Measurements from ENCODE around the gene RABGAP1.

DNA sequence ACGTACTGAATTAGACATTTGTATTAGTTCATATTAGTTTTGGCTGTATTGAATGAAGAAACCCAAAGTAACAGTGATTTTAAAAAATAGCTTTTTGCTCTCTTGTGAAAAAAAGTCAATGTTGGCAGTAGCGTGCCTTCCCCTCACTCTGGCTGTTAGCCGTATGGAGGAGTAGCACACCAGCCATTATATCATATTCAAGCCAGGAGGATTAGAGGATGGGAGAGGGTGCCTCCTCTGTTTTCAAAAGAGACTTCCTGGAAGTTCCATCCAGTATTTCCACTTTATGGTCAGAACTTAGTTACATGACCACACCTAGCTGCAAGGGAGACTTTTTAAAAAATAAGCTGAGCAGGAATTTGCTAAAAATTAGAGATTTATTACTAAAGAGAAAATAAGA, 133.8 kb downstream of the RABGAP1 start:
- no peak for TF ChIP-seq CTCF (IDR thresholded peaks at IDR 0.05; ENCODE audit: poor library complexity, severe bottlenecking)
- TF ChIP-seq EP300 (conservative IDR thresholded peaks at IDR 0.05; ENCODE audit: poor library complexity, severe bottlenecking): no peak
- TF ChIP-seq EZH2 (IDR thresholded peaks at IDR 0.05; ENCODE audit: borderline replicate concordance, insufficient read depth, low read length, poor library complexity, severe bottlenecking): no peak
- TF ChIP-seq RAD21 (conservative IDR thresholded peaks at IDR 0.05): no peak
- no peak for TF ChIP-seq SMC3 (conservative IDR thresholded peaks at IDR 0.05; ENCODE audit: poor library complexity)
- TF ChIP-seq, protein P1, sequence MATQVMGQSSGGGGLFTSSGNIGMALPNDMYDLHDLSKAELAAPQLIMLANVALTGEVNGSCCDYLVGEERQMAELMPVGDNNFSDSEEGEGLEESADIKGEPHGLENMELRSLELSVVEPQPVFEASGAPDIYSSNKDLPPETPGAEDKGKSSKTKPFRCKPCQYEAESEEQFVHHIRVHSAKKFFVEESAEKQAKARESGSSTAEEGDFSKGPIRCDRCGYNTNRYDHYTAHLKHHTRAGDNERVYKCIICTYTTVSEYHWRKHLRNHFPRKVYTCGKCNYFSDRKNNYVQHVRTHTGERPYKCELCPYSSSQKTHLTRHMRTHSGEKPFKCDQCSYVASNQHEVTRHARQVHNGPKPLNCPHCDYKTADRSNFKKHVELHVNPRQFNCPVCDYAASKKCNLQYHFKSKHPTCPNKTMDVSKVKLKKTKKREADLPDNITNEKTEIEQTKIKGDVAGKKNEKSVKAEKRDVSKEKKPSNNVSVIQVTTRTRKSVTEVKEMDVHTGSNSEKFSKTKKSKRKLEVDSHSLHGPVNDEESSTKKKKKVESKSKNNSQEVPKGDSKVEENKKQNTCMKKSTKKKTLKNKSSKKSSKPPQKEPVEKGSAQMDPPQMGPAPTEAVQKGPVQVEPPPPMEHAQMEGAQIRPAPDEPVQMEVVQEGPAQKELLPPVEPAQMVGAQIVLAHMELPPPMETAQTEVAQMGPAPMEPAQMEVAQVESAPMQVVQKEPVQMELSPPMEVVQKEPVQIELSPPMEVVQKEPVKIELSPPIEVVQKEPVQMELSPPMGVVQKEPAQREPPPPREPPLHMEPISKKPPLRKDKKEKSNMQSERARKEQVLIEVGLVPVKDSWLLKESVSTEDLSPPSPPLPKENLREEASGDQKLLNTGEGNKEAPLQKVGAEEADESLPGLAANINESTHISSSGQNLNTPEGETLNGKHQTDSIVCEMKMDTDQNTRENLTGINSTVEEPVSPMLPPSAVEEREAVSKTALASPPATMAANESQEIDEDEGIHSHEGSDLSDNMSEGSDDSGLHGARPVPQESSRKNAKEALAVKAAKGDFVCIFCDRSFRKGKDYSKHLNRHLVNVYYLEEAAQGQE (IDR thresholded peaks at IDR 0.05; ENCODE audit: borderline replicate concordance): no peak

Data from neural cell (in vitro differentiated cells).